IMR-90 (cell line): ENCODE results near the gene RHOB. TPM values are rescaled to one million over a fixed set of nuclear protein-coding genes. Genes with fewer than 3 reads are reported as not detected.

ENCODE experiments used
- ATAC-seq: fragments of 200-7000 bp; cut with Tn5 transposase; 2 replicates; pipeline ENCODE4 v1.9.1; 2020; ENCODE audit warnings: low read depth, mild to moderate bottlenecking, moderate library complexity
- BruUV-seq: library from RNA; stranded (reverse); fragments of 400-500 nt; replicated peaks from 2 replicates; lab custom pipeline; 2021; lab: Mats Ljungman, UMichigan
- CTCF ChIA-PET: fragments of 300-600 bp; formaldehyde crosslinking; extraction: SDS; loops from one replicate; lab custom pipeline; 2021; ENCODE audit warnings: antibody characterized with exemption; lab: Yijun Ruan, JAX
- POLR2A ChIA-PET: fragments of 300-600 bp; sonication (Branson Sonifier 250); formaldehyde crosslinking; loops from one replicate; lab custom pipeline; 2022; ENCODE audit warnings: antibody characterized with exemption; ENCODE audit not compliant: unreplicated experiment; lab: Charles Lee
- DNase-seq: peaks from one replicate; pipeline ENCODE4 v3.0.0; 2013
- H2AFZ ChIP-seq: replicated peaks from 2 replicates; pipeline ENCODE3; 2013; ENCODE audit warnings: low read length, mild to moderate bottlenecking; ENCODE audit not compliant: poor library complexity
- H2AK5ac ChIP-seq: 2 replicates; pipeline ENCODE4 v1.6.1; 2013; ENCODE audit warnings: low read depth, low read length, inconsistent platforms
- H2AK9ac ChIP-seq: replicated peaks from 2 replicates; pipeline ENCODE3; 2013; ENCODE audit warnings: mild to moderate bottlenecking, low read depth, low read length, moderate library complexity; ENCODE audit not compliant: poor library complexity
- H2BK120ac ChIP-seq: 2 replicates; pipeline ENCODE4 v1.6.1; 2013; ENCODE audit warnings: low read depth, low read length, inconsistent platforms
- H2BK15ac ChIP-seq: 3 replicates; pipeline ENCODE4 v1.6.1; 2013; ENCODE audit warnings: low read depth, low read length, inconsistent platforms
- H2BK20ac ChIP-seq: 2 replicates; pipeline ENCODE4 v1.6.1; 2013; ENCODE audit warnings: low read depth, mild to moderate bottlenecking, inconsistent platforms, low read length, moderate library complexity
- H2BK5ac ChIP-seq: 2 replicates; pipeline ENCODE4 v1.6.1; 2013; ENCODE audit warnings: mild to moderate bottlenecking, low read depth, low read length, inconsistent platforms; ENCODE audit not compliant: poor library complexity, severe bottlenecking
- H3K14ac ChIP-seq: replicated peaks from 2 replicates; pipeline ENCODE4 v1.6.1; 2013; ENCODE audit warnings: low read depth, low read length, inconsistent platforms
- H3K18ac ChIP-seq: 2 replicates; pipeline ENCODE4 v1.6.1; 2013; ENCODE audit warnings: low read depth, low read length, control low read depth
- H3K23ac ChIP-seq: 2 replicates; pipeline ENCODE4 v1.6.1; 2013; ENCODE audit warnings: low read depth, low read length, inconsistent platforms
- H3K27ac ChIP-seq: 2 replicates; pipeline ENCODE4 v1.5.1; 2013; ENCODE audit warnings: mild to moderate bottlenecking, control low read depth, low read length; ENCODE audit not compliant: insufficient read depth
- H3K27me3 ChIP-seq: 2 replicates; pipeline ENCODE4 v1.6.1; 2013; ENCODE audit warnings: low read length; ENCODE audit not compliant: control insufficient read depth, insufficient read depth
- H3K36me3 ChIP-seq: 2 replicates; pipeline ENCODE4 v1.6.1; 2013; ENCODE audit warnings: low read length, mixed read lengths; ENCODE audit not compliant: control insufficient read depth, insufficient read depth
- H3K4ac ChIP-seq: 2 replicates; pipeline ENCODE4 v1.6.1; 2013; ENCODE audit warnings: low read depth, low read length, inconsistent platforms
- H3K4me1 ChIP-seq: 2 replicates; pipeline ENCODE4 v1.6.1; 2013; ENCODE audit warnings: low read length, mixed read lengths; ENCODE audit not compliant: control insufficient read depth, insufficient read depth
- H3K4me2 ChIP-seq: 2 replicates; pipeline ENCODE4 v1.6.1; 2013; ENCODE audit warnings: low read depth, mild to moderate bottlenecking, control low read depth, low read length, moderate library complexity
- H3K4me3 ChIP-seq: 2 replicates; pipeline ENCODE4 v1.5.1; 2013; ENCODE audit warnings: low read depth, mild to moderate bottlenecking, control low read depth, low read length, moderate library complexity; ENCODE audit not compliant: insufficient read depth
- H3K56ac ChIP-seq: 2 replicates; pipeline ENCODE4 v1.6.1; 2013; ENCODE audit warnings: low read length, inconsistent platforms; ENCODE audit not compliant: insufficient read depth; ENCODE audit errors: extremely low read depth
- H3K79me1 ChIP-seq, 2 experiments: 2 replicates each; pipeline ENCODE4 v1.6.1; 2013; ENCODE audit warnings: low read length in 2 of 2, inconsistent platforms in 1 of 2, low read depth in 1 of 2
- H3K9ac ChIP-seq: 2 replicates; pipeline ENCODE4 v1.6.1; 2013; ENCODE audit warnings: low read depth, low read length, control low read depth
- H3K9me1 ChIP-seq: 2 replicates; pipeline ENCODE4 v1.6.1; 2013; ENCODE audit warnings: low read length, inconsistent platforms; ENCODE audit not compliant: insufficient read depth
- H3K9me3 ChIP-seq: 2 replicates; pipeline ENCODE4 v1.6.1; 2013; ENCODE audit warnings: low read length; ENCODE audit not compliant: control insufficient read depth, insufficient read depth
- H4K20me1 ChIP-seq: 2 replicates; pipeline ENCODE4 v1.6.1; 2013; ENCODE audit warnings: low read length, inconsistent platforms; ENCODE audit not compliant: insufficient read depth
- H4K5ac ChIP-seq: 2 replicates; pipeline ENCODE4 v1.6.1; 2013; ENCODE audit warnings: mild to moderate bottlenecking, low read depth, low read length, control low read depth
- H4K8ac ChIP-seq, 2 experiments: 2 replicates each; pipeline ENCODE4 v1.6.1; 2013; ENCODE audit warnings: low read depth in 2 of 2, low read length in 2 of 2, control low read depth in 1 of 2, inconsistent platforms in 1 of 2
- H4K91ac ChIP-seq: 2 replicates; pipeline ENCODE4 v1.6.1; 2013; ENCODE audit warnings: low read depth, low read length, inconsistent platforms; ENCODE audit not compliant: insufficient read depth
- CHD1 ChIP-seq: IDR thresholded peaks from 2 replicates; pipeline ENCODE4 v1.6.1; 2012; ENCODE audit warnings: low read depth, low read length, improper control_type of control experiment
- POLR2A ChIP-seq: IDR thresholded peaks from 2 replicates; pipeline ENCODE4 v1.6.1; 2012; ENCODE audit warnings: mild to moderate bottlenecking, low read depth, low read length
- dilution Hi-C: fragments of 300-500 bp; cut with HindIII; formaldehyde crosslinking; loops from one replicate; pipeline ENCODE4 v1.14.3; 2018; ENCODE audit warnings: low sequenced_read_pairs; ENCODE audit not compliant: unreplicated experiment
- in situ Hi-C: fragments of 300-500 bp; cut with MboI; formaldehyde crosslinking; loops from 3 replicates; pipeline ENCODE4 v1.14.3; 2019; ENCODE audit warnings: low sequenced_read_pairs, inconsistent platforms, mixed read lengths
- intact Hi-C: fragments of 100-400 bp; cut with micrococcal nuclease; formaldehyde crosslinking; loops from 2 replicates; pipeline ENCODE4 v1.10.0; 2022
- polyA plus RNA-seq, 3 experiments: library from polyadenylated mRNA; depleted of rRNA; stranded (reverse); fragments of >200 nt; gene quantifications; 2 replicates each; pipeline ENCODE4 v1.2.3, GENCODE V29; 2012; ENCODE audit warnings: low replicate concordance in 1 of 3
- total RNA-seq: library from RNA; depleted of rRNA; stranded (reverse); fragments of >200 nt; gene quantifications from 2 replicates; pipeline ENCODE4 v1.2.3, GENCODE V29; 2012

The RHOB gene
- total and polyA plus RNA-seq, 2 of the 4 experiments (the other 2 are of a cell fraction) = 112 to 149 TPM

- POLR2A ChIA-PET = no interaction called here
Measured at GRCh38 chr2:20409039-20409438, 37.8 kb upstream of the RHOB start.

More at GRCh38 chr2:20409039-20409438, 37.8 kb upstream of the RHOB start:
- Histone ChIP-seq H3K27ac (no peak overlapping the region), H3K4me3 (no peak overlapping the region), H3K27me3 (no peaks in the 10 kb centered on the region; the same call in 1 of the 2 replicates), H3K9ac (no peak overlapping the region), H3K4ac (no peak overlapping the region), H2BK5ac (no peak overlapping the region), H3K14ac (no peak overlapping the region), H3K36me3 (no peaks in the 10 kb centered on the region), H3K56ac (no peak overlapping the region), H3K9me1 (no peaks in the 10 kb centered on the region), H3K4me1 (no peaks in the 10 kb centered on the region), H3K23ac (no peak overlapping the region), H2AFZ (no peak overlapping the region), H3K9me3 (peaks cover 9% of the 10 kb centered on the region), H4K91ac (no peak overlapping the region), H2BK15ac (no peak overlapping the region), H3K79me1 (no peaks in the 10 kb centered on the region), H4K5ac (no peak overlapping the region), H2BK120ac (no peak overlapping the region), H2AK9ac (no peak overlapping the region), H2AK5ac (no peak overlapping the region), H3K18ac (no peak overlapping the region), H3K4me2 (no peak overlapping the region), H2BK20ac (no peak overlapping the region), H4K20me1 (no peaks in the 10 kb centered on the region), H4K8ac (no peak overlapping the region)
- dilution Hi-C loops = no loop called here
- ATAC-seq (no peak), DNase-seq (no peak)
- in situ Hi-C loops = no loop called here
- intact Hi-C loops = no loop called here
- no TSS peak for BruUV-seq
- CTCF ChIA-PET = interaction anchor here (1.1 kb wide), 1 partner anchor 242 kb away, joined by 3 read pairs; the partner anchor contains the start of gene HS1BP3
- TF ChIP-seq POLR2A (no peak), CHD1 (no peak)
